Right lobe of liver (tissue), 6 donors: ENCODE data around the gene TMED4. TPM values are rescaled to one million over a fixed set of nuclear protein-coding genes. Genes with fewer than 3 reads are reported as not detected.

Experiments used
- ATAC-seq, 4 donors: fragments of 200-7000 bp; cut with Tn5 transposase; one replicate each; pipeline ENCODE4 v1.9.1; 2020; ENCODE audit warnings: mild to moderate bottlenecking in 4 of 4, moderate library complexity in 4 of 4
- DNase-seq, 3 donors: peaks; one replicate each; pipeline ENCODE4 v3.0.0-alpha.2; 2020
- H3K27ac ChIP-seq, 3 donors: fragments of 200-600 bp; one replicate each; pipeline ENCODE4 v1.8.0; 2022
- H3K27me3 ChIP-seq, 2 donors: fragments of 200-600 bp; one replicate each; pipeline ENCODE4 v1.8.0; 2022
- H3K36me3 ChIP-seq, 4 donors: fragments of 200-600 bp; sonication (generic) in 1 of 4; one replicate each; pipeline versions ENCODE4 v1.5.1 to v1.8.0; 2017 to 2022; ENCODE audit warnings: control low read depth in 1 of 4
- H3K4me1 ChIP-seq, 4 donors: fragments of 200-600 bp; sonication (generic) in 1 of 4; one replicate each; pipeline versions ENCODE4 v1.5.1 to v1.8.0; 2017 to 2022; ENCODE audit warnings: control low read depth in 1 of 4
- H3K4me3 ChIP-seq, 3 donors: fragments of 200-600 bp; one replicate each; pipeline ENCODE4 v1.8.0; 2022
- H3K9me3 ChIP-seq, 4 donors: fragments of 200-600 bp; sonication (generic) in 1 of 4; one replicate each; pipeline versions ENCODE4 v1.5.1 to v1.8.0; 2017 to 2022; ENCODE audit warnings: control low read depth in 1 of 4
- CTCF ChIP-seq, 4 donors: fragments of 200-600 bp in 3 of 4; fragments of 450-650 bp in 1 of 4; IDR thresholded peaks; one replicate each; pipeline versions ENCODE4 v1.5.1 to v1.8.0; 2016 to 2022; ENCODE audit warnings: antibody characterized with exemption in 4 of 4, mild to moderate bottlenecking in 2 of 4
- POLR2A ChIP-seq: fragments of 450-650 bp; IDR thresholded peaks from one replicate; pipeline ENCODE4 v1.6.1; 2017; ENCODE audit warnings: antibody characterized with exemption, mild to moderate bottlenecking
- WGBS: methylation state at CpG from one replicate; pipeline ENCODE4 v1.1.6; 2018; ENCODE audit warnings: low coverage, low lambda C conversion rate; ENCODE audit not compliant: insufficient coverage; ENCODE audit errors: missing lambda C conversion rate; 5-methylcytosine and 5-hydroxymethylcytosine counted together
- intact Hi-C, 2 donors: fragments of 100-400 bp; cut with DNase I; formaldehyde crosslinking; loops; one replicate each; pipeline versions ENCODE4 v1.11.2 to v1.14.1; 2022
- total RNA-seq, 6 experiments: library from RNA; depleted of rRNA in 2 of 6; stranded (reverse); fragments of >200 nt in 2 of 6; fragmentation: NEBNext Ultra II Directional in 3 of 6; extraction: Animal tissue kit (Norgen Biotek cat#: 25700) in 3 of 6; gene quantifications; one replicate each; pipeline versions ENCODE4 v1.1.0 to v1.2.4, GENCODE V29; 2016 to 2023
- donor health status: DM: no; HTN: yes; CAD: no.
- donor health status: DM: no; HTN: no; CAD: no.
- donor health status: DM: no; HTN: no; CAD: no.
- donor health status: DM: no; HTN: yes; CAD: no.
- donor health status: DM: no; HTN: yes; CAD: no.

The TMED4 gene
- total RNA-seq, 6 experiments from 2014 or later: 32.5 to 91.1 (median 41.7) TPM

- Histone ChIP-seq H3K27me3 (no peaks in the 10 kb centered on the region), H3K27ac (peak overlapping the region in 2 of 3 donors; percentile 16 to 99), H3K4me3 (peak overlapping the region; percentile 54 to 73 (median 58)), H3K4me1 (peaks cover 0 to 42% (median 9%) of the 10 kb centered on the region in 4 donors), H3K9me3 (no peaks in the 10 kb centered on the region), H3K36me3 (peaks cover 0 to 29% (median 0%) of the 10 kb centered on the region in 4 donors)
- intact Hi-C loops: no loop called here
- no peak for ATAC-seq
- no peak for TF ChIP-seq CTCF (IDR thresholded peaks at IDR 0.05)
- TF ChIP-seq POLR2A: no peak
- DNase-seq: no peak
- 61% methylated on average over 6 of the region's 6 CpGs for WGBS
Measured at GRCh38 chr7:44537442-44537841, 44.6 kb downstream of the TMED4 start.

- Histone ChIP-seq H3K27me3 (no peaks in the 10 kb centered on the region), H3K9me3 (no peaks in the 10 kb centered on the region), H3K27ac (no peak overlapping the region), H3K36me3 (peaks cover 0 to 43% (median 0%) of the 10 kb centered on the region in 4 donors), H3K4me3 (no peak overlapping the region), H3K4me1 (peaks cover 0 to 30% (median 4%) of the 10 kb centered on the region in 4 donors)
- WGBS: 90% methylated on average over 2 of the region's 10 CpGs
- TF ChIP-seq POLR2A: no peak
- TF ChIP-seq CTCF (IDR thresholded peaks at IDR 0.05): no peak
- DNase-seq (no peak), ATAC-seq (no peak)
- intact Hi-C loops: no loop called here
Measured at GRCh38 chr7:44536090-44536489, 45.9 kb downstream of the TMED4 start.

- H3K4me1 ChIP-seq: peaks cover 0 to 30% (median 4%) of the 10 kb centered on the region in 4 donors
- H3K27ac ChIP-seq: no peak overlapping the region
- TF ChIP-seq POLR2A (no peak), CTCF (IDR thresholded peaks at IDR 0.05) (no peak)
- ATAC-seq (no peak), DNase-seq (no peak)
- WGBS: 20% methylated on average over 2 of the region's 8 CpGs
- no peaks in the 10 kb centered on the region for H3K9me3 ChIP-seq
- peaks cover 0 to 45% (median 0%) of the 10 kb centered on the region in 4 donors for H3K36me3 ChIP-seq
- intact Hi-C loops: no loop called here
- H3K27me3 ChIP-seq: no peaks in the 10 kb centered on the region
- no peak overlapping the region for H3K4me3 ChIP-seq
Measured at GRCh38 chr7:44535348-44536064, 46.5 kb downstream of the TMED4 start.

GRCh38 chr7:44534501-44534900 is 47.5 kb downstream of the TMED4 start:
- DNase-seq (no peak), ATAC-seq (peak in 3 of 4 donors; percentile 12 to 40 (median 38))
- no peak for TF ChIP-seq POLR2A
- peak; percentile 29 to 51 (median 50) for TF ChIP-seq CTCF (IDR thresholded peaks at IDR 0.05)
- no peaks in the 10 kb centered on the region for H3K27me3 ChIP-seq
- H3K27ac ChIP-seq: no peak overlapping the region
- H3K36me3 ChIP-seq: peaks cover 0 to 52% (median 0%) of the 10 kb centered on the region in 4 donors
- no peak overlapping the region for H3K4me3 ChIP-seq
- no CpG with 5 or more reads among the region's 7 CpGs for WGBS
- H3K4me1 ChIP-seq: peaks cover 0 to 25% (median 2%) of the 10 kb centered on the region in 4 donors
- H3K9me3 ChIP-seq: no peaks in the 10 kb centered on the region
- intact Hi-C loops: no loop called here
